Activated T-cell treated with anti-CD3 and anti-CD28 coated beads for 48 hours (primary cell): Measurements from ENCODE around the gene TMEM119.
A peak's percentile ranks its signal among the peaks of the same experiment; 100 is the strongest.
"Not testable (repeated sequence)": the region's sequence is repeated elsewhere in the genome, so short reads cannot be mapped to it uniquely, and the experiment has no call there.

Source experiments
- DNase-seq: peaks from one replicate; pipeline ENCODE4 v3.0.0-alpha.2; 2020; ENCODE audit warnings: low read depth

The TMEM119 gene

DNA sequence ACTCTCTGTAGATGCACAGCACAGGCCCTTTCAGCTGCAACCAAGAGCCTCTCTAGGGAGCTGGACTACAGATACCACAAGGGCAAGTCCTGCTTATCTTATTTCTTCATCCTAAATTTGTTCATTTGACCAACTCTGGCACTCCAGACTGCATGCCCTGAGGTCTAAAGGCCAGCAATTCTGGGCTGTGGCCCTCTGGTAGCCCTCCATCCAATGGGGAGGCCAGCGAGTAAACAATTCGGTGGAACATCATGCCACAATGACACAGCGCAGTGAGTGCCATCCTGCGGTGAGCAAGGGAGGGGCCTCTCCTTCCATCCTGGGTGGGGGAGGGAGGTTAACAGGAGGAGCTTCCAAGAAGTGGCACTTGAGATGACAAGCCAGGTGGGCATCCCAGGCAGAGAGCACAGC lies 36.5 kb upstream of the TMEM119 start:
- no peak for DNase-seq

DNA sequence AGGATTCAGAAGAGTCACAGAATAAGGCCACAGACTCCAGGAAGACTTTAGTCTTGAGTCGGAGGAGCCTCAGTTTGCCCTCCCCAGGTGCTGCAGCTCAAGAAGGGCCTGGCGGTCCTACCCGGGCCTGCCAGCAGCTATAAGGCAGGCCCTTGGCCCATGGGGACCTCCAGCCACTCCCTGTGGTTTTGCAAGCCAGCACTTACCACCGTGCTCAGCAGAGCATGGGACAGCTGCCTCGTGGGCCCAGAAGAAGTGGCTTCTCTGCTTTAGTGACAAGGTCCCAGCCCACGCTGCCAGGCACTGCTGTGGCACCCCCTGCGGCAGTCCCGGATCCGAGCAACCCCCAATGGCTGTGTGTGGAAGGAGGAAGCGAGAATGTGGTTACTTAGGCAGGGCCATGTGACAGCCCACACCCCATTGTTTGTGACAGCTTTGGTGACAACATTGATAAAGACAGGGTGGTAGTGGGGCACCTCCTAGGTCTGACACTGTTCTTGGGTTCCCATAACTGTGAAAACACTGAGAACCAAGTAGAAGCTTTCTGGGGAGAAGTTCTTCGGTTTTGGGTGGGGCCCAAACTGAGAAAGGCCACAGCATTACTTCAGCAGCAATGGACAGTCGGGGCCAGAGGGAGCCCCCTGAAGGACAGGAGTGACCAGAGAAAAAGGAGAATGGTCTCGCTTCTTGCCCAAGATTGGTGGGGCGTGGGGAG lies 35.8 kb upstream of the TMEM119 start, which contains the start of gene SELPLG:
Gene SELPLG (minus strand): TSS at position 361 of the 715 bp plus-strand sequence. CDS start 9,587 bp downstream, outside the sequence.
- peak; percentile 78 for DNase-seq

DNA sequence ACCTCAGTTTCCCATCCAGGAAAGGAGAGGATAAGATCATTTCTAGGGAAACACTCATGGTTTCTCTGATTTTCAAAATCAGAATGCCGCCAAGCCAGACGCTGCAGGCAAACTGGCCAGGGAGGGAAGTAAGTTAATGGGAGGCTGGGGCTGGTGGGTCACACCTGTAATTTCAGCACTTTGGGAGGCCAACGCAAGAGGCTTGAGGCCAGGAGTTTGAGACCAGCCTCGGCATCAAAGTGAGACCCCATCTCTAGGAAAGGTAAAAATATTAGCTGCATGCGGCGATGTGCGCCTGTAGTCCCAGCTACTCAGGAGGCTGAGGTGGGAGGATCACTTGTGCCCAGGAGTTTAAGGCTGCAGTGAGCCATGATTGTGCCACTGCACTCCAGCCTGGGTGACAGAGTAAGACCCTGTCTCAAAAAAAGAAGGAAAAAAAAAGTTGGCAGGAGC lies 35.2 kb upstream of the TMEM119 start:
- DNase-seq, result no peak

DNA sequence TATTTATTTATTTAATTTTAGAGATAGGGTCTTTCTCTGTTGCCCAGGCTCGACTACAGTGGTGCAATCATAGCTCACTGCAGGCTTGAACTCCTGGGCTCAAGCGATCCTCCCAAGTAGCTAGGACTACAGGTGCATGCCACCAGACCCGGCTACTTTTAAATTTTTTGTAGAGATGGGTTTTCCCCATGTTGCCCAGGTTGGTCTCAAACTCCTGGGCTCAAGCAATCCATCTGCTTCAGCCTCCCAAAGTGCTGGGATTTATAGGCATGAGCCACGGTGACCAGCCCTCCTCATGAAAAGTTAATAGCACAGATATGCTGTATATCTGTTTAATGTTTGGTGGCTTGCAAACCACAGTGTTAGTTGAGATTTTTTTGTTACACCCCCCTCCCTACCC lies 33.4 kb upstream of the TMEM119 start:
- DNase-seq, result not testable (repeated sequence)

DNA sequence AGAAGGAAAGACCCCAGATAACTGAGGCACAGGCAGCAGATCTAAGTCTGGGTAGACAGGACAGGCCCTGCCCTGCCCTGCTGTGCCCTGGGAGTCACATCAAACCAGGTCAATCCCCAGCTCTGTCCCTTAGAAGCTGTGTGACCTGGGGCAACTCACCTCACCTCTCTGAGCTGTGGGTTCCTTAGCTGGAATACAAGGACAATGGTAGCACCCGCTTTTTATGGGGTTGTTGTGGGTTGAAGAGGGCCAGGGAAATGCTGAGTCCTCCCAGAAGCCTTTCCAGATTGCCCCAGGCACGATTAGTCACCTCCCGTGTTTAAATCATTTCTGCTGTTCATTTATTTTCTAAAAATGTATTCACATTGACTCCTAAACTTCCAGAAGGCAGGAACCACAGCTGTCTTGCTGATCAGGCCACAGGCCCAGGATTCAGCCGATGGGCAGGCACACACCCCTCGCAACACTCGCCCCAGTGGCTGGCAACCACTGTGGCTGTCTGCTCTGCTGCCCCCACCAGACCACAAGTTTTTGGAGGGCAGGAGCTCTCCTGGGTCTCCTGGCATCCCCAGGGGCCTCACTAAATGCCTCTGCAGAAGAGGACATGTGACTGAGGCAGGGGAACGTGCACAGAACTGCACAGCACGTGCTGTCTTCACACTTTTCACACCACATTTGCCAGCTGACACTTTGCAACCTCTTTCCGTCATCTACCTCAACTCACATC lies 32.8 kb upstream of the TMEM119 start:
- DNase-seq, result no peak

DNA sequence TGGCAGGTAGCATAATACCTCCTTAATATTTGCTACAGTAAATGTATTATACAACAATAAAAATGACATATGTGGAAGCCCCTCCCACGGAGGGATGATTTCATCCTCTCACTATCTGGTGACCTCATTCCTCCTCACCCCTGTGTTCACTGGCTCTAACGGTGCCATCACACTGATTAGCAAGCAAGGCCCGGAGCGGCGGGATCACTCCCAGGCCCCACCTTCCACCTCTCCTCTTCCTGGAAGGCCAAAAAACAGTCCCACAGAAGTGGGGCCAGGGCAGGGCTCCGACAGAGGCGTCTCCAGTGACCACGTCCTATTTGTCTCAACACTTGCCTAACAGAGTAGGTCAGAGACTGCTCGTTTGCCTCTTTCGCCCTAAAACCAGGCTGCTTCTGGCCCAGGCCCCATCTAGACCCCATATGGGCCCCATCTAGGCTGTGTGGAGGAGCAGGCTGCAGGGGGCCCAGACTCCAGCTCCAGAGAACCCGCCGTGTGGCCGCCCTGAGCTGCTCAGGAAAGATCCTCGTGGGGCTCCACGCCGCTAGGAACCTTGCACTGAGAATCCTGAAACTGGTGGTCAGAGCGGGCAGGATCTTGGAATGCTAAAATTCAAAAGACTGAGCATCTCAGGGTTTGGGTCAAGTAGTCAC lies 32.1 kb upstream of the TMEM119 start:
- DNase-seq, result no peak

DNA sequence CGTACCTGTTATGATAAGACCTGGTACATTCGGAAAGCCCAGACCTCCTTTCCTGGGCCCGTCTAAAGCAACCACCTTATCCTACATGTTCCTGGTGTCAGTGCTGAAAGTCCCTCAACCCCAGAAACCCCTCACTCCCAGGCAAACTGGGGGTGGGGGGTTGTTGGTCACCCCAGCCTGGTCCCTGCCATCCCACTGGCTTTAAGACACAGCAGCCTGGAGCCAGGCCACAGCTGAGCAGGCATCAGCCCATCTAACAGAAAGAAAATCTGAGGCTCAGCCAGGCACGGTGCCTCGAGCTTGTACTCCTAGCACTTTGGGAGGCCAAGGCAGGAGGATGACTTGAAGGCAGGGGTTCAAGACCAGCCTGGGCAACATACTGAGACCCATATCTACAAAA lies 31.3 kb upstream of the TMEM119 start:
- DNase-seq, result no peak

DNA sequence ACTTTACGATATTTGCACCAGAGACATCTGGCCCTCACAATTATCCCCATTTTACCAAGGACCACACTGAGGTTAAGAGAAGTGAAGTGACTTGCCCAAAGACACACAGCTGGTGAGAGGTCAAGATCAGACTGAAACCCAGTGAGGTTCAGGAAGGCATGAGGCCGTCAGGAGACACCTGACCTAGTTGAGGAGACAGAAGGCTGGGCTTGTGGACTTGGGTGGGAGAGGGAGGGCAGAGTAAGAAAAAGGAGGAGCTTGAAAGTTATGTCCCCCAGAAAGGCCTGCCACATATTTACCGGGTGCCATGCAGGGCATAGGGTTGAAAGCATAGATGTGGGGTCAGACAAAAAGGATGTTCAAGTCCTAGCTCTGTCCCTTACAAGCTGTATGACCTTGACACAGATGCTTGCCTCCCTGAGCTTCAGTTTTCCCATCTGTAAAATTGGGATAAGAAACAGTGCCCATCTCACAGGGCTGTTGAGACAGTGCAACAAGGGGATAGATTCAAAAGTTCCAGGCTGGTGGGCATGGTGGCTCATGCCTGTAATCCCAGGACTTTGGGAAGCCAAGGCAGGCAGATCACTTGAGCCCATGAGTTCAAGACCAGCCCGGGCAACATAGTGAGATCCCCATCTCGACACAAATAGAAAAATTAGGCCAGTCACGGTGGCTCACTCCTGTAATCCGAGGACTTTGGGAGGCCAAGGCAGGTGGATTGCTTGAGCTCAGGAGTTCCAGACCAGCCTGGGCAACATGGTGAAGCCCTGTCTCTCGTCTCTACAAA lies 29.4 kb upstream of the TMEM119 start:
- DNase-seq, result no peak

DNA sequence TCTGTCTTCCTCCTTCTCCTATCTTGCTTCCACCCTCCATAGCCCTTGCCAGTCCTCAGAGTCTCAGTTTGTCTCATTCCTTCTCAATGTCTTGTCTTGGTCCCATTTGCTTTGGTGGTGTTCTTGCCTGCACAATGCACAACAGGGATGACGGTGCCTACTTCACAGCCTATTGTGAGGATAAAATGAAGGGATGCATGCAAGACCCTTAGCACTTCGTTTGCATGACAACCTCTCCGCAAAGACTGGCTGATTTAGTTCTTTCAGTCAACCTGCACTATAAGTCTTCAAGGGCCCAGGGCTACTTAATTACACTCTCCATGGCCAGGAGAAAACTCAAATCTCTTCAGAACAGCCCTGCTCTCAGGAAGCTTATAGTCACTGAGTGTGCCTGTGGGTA lies 27.3 kb upstream of the TMEM119 start:
- no peak for DNase-seq

DNA sequence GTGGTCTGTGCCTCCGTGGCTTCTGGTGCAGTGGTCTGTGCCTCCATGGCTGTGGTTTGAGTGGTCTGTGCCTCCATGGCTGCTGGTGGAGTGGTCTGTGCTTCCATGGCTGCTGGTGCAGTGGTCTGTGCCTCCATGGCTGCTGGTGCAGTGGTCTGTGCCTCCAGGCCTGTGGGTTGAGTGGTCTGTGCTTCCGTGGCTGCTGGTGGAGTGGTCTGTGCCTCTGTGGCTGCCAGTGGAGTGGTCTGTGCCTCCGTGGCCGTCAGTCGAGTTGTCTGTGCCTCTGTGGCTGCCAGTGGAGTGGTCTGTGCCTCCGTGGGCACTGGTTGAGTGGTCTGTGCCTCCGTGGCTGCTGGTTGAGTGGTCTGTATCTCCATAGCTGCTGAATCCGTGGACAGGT lies 25.7 kb upstream of the TMEM119 start:
- DNase-seq, result no peak

DNA sequence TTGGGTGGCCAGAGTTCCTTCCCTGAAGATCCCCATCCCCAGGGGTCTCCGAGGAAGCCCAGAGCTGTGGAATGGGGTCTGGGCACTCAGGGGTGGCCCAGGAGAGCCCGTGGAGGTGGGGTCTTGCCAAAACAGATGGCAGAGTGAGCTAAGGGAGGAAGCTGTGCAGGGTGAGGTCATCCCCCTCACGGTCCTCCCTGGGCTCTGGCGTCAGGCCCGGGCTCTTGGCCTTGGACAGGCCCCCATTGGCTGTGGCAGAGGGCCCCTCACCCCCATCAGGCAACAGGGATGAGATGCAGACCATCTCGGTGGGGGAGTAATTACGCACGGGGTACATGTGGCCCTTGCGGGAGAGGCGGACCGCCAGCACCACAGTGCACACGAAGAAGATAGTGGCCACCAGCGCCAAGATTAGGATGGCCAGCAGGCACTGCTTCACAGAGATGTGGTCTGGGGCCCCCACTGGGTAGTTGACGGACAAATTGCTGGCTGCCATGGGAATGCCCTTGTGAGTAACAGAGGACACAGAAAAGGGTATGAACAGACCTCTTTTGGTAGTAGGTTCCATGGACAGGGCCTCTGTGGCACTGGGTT lies 25.1 kb upstream of the TMEM119 start:
- DNase-seq, result no peak

DNA sequence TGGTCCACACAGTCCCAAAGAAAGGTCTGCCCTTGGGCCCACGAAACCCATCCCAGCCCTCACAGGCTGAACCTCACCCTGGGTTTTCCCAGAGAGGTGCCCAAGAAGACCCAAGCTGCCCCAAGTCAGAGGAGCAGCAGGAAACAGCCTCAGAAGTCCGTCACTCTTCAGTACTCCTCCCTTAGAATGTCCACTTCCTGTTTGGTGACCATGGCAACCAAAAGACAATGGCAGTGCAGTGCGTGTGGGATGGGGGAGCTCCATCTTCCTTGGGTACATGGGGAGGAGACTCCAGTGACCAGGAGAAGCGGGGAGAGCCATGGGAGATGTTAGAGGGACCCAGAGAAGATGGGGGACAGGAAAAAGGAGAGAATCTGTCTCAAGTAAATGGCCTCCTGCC lies 24.5 kb upstream of the TMEM119 start:
- no peak for DNase-seq

DNA sequence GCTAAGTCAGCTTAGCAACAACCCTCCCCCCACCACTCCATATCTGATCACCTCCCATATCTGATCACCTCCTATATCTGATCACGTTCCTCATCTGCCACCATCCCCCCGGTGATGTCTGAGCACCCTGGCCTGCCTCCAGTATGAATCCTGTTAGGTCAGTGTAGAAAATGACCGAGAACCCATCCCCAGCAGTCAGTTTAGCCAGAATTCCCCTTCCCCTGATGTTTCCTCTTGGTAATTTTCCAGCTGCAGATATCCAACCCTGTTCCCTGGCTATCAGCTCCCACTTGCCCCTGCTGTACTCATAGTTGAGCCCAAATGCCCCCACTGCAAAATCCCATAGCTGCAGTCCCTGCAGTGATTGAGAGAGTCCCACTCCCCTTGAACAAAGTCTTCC lies 23.3 kb upstream of the TMEM119 start:
- no peak for DNase-seq

DNA sequence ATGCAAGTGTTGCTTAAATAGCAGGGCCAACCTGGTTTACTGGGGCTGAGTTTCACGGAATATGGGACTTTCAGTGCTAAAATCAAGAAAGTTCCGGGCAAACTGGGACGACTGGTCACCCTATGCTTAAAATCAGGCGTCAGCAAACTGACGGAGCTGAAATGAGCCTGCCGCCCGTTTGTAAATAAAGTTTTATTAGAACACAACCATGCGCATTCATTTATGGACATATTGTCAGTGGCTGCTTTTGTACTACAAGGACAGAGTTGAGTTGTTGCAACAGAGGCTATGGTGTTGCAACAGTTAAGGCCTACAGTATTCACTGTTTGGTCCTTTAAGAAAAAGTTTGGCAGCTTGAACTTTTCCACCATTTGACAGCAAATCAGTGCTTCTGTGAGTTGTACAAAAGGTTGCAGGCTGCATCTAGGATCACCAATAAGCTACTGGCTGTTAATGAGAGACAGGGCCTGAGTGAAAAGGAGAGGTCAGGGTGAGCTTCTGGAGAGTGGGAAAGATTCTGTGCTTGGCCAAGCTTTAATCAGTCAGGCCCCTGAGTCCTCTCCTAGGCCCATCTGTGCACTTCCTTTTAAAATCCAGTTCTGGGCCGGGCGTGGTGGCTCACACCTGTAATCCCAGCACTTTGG lies 22.5 kb upstream of the TMEM119 start:
- DNase-seq, result no peak

DNA sequence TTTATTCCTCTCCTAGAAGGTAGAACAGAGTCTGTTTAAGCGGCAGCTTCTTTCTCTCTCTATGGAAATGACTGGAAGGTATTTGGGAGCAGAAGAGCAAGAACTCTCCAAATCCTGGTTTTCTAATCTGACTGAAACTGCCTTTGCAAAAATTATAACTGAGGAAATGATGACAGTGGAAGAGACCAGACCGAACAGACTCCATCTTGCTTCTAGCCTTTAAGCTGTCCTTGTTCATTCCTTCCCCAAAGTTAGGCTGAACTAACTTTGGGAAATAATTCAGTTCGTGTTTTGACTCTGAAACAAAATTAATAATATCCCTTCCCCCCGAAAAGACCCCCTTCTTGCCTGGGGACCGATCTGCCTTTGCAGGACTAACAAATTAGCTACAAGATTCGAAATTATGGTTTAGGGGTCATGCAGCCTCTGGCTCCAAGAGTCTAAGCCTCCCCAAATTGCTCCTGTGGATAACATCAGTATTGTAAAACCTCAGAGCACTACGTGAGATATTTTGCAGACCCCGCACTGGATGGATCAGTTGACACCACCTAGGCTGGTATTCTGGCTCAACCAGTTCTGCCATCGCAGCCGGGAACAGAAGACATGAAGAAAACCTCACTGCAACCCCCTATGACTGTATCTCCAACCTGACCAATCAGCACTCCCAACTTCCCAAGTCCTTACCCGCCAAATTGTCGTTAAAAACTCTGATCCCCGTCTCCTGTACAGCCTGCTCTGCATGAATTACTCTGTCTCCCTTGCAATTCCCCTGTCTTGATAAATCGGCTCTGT lies 21.7 kb upstream of the TMEM119 start:
- no peak for DNase-seq

DNA sequence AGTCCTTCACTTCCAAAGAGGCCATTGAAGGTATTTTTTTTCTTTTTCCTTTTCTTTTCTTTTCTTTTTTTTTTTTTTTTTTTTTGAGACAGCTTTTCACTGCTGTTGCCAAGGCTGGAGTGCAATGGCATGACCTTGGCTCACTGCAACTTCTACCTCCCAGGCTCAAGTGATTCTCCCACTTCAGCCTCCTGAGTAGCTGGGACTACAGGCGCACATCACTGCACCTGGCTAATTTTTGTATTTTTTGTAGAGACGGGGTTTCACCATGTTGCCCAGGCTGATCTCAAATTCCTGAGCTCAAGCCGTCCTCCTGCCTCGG lies 21.0 kb upstream of the TMEM119 start:
- not testable (repeated sequence) for DNase-seq

DNA sequence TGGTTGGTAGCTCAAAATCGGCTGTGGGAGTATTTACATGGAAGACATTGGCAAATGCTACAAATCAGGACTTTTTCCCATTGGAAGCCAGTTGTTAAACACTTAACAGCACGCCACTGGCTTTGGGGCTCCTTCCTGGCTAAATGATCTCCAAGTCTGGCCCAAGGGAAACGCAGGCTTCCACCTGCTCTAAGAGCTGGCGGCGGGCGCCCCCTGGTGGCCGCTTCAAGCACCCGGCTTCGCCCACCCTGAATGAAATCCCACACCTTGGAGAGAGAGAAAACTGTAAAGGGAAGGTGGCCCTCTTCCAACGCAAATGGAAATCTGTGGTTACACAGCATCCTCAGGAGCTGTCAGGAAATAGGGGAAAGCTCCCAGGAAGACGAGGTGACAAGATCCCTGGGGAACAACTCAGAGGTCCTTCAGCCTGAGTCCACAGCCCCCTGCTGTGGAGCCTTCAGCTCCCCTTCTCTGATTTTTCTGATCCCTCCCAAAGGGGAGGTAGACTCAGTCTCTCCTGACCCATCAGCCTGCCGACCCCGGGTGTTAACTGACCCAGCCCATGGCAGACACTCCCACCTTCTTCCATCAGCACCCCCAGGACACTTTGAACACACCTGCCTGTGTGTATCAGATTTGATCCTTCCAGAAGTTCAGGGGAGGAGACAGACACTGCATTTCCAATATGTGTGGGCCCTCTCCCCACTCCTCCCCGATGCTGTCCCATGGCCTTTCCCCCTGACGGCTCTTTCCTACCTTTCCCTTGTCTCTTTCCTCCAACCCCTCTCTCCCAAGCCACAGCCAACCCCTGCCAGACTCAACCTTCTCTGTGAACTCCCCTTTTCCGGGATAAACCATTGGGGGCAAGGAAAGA lies 20.4 kb upstream of the TMEM119 start:
- DNase-seq, result peak; percentile 73

DNA sequence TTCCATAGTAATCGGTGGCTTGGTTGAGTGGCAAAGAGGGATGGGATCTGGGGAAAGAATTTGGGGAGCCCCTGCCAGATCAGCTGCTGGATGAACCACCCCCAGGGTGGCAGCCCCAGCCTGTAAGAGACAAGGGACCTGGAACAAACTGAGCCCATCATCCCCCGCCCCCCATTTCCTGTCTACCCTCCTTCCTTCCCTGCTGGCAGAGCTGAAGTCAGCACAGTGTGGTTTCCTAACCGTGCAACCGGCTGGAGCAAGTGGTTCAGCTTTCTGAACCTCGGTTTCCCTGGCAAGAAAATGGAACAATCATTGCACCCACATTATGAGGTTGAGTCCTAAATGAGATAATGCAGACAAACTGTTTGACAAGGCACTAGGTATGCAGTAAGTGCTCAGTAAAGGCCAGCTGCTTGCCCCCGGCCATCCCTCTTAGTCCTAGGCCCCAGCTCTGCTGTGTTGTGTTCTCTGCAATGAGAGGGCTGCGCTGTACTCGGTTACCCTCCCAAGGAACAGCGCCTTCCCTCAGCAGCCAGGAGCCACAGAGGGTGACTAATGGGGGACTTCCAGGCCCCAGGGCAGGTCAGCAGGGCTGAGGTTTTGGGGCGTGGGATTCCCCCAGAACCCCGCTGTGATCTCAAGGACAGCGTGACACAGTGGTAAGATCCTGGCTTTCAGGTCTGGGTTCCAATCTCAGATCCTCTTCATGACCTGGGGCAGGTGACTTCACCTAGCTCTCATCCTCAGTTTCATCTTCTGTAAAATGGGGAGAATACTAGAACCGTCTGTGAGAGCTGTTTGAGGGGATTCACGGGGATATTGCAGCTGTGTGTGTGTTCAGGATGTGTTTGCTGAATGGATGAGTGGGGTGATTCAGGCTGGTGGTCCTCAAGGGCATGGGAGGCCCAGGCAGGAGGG lies 19.3 kb upstream of the TMEM119 start:
- DNase-seq, result peak; percentile 78

DNA sequence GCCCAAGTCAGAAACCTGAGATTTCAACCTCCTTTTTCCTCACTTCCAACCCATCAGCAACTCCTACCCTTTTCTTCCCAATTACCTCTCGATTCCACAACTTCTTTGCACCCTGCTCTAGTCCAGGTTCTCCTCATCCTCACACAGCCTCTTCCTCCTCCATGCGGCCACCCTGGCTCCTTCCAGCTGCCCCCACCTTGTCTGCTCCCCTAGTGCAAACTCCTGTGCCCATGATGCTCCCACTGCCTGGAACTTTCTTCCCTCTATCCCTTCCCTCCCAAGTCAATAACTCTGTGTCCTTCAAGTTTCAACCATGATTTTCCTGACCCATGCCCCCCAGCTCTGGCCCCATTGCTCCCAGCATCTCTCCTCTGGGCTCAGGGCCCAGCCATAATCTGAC lies 18.5 kb upstream of the TMEM119 start:
- DNase-seq, result no peak
